HG02973 (cell line): ENCODE results near the gene TMEM91.

Experiments
- ATAC-seq: cut with Tn5 transposase; IDR thresholded peaks from one replicate; pipeline ENCODE4 v1.9.1; 2021; ENCODE audit warnings: moderate library complexity; ENCODE audit not compliant: unreplicated experiment

TMEM91 gene

GRCh38 chr19:41427647-41428480 is 51.5 kb downstream of the TMEM91 start:
- no peak for ATAC-seq

GRCh38 chr19:41428481-41428859 is 52.1 kb downstream of the TMEM91 start:
- no peak for ATAC-seq

GRCh38 chr19:41430922-41431321 is 54.6 kb downstream of the TMEM91 start:
- no peak for ATAC-seq

GRCh38 chr19:41431426-41432386 is 55.4 kb downstream of the TMEM91 start:
- ATAC-seq = no peak

- ATAC-seq = no peak
Observed at GRCh38 chr19:41433171-41433570, 56.8 kb downstream of the TMEM91 start.
